ENCODE data around the gene CYSLTR2. TPM values are rescaled to one million over a fixed set of nuclear protein-coding genes. Genes with fewer than 3 reads are reported as not detected.
"Not testable (repeated sequence)": the region's sequence is repeated elsewhere in the genome, so short reads cannot be mapped to it uniquely, and the experiment has no call there.

The CYSLTR2 gene
- total RNA-seq, 1 experiment from 2014 or later = not detected

- no peak for DNase-seq (ENCODE audit: low read depth)
Measured at GRCh38 chr13:48645845-48646244, 7.9 kb upstream of the CYSLTR2 start.

GRCh38 chr13:48646791-48647190 lies 6.9 kb upstream of the CYSLTR2 start:
- no peak for DNase-seq (ENCODE audit: low read depth)

- no peak for DNase-seq (ENCODE audit: low read depth)
Measured at GRCh38 chr13:48647625-48648024, 6.1 kb upstream of the CYSLTR2 start.

GRCh38 chr13:48648446-48648845 lies 5.3 kb upstream of the CYSLTR2 start:
- no peak for DNase-seq (ENCODE audit: low read depth)

- no peak for DNase-seq (ENCODE audit: low read depth)
Measured at GRCh38 chr13:48652851-48653471, 768 bp upstream of the CYSLTR2 start.

GRCh38 chr13:48654511-48654910 lies 782 bp downstream of the CYSLTR2 start:
- DNase-seq (ENCODE audit: low read depth) = no peak

- DNase-seq (ENCODE audit: low read depth) = no peak
Measured at GRCh38 chr13:48655291-48655690, 1.6 kb downstream of the CYSLTR2 start.

GRCh38 chr13:48656608-48657007 lies 2.9 kb downstream of the CYSLTR2 start:
- no peak for DNase-seq (ENCODE audit: low read depth)

- no peak for DNase-seq (ENCODE audit: low read depth)
Measured at GRCh38 chr13:48660361-48661076, 6.8 kb downstream of the CYSLTR2 start.

- no peak for DNase-seq (ENCODE audit: low read depth)
Measured at GRCh38 chr13:48661107-48661506, 7.4 kb downstream of the CYSLTR2 start.

GRCh38 chr13:48662226-48662625 lies 8.5 kb downstream of the CYSLTR2 start:
- no peak for DNase-seq (ENCODE audit: low read depth)

- DNase-seq (ENCODE audit: low read depth) = no peak
Measured at GRCh38 chr13:48667136-48667535, 13.4 kb downstream of the CYSLTR2 start.

GRCh38 chr13:48671421-48671820 lies 17.7 kb downstream of the CYSLTR2 start:
- not testable (repeated sequence) for DNase-seq (ENCODE audit: low read depth)

- no peak for DNase-seq (ENCODE audit: low read depth)
Measured at GRCh38 chr13:48675247-48675646, 21.5 kb downstream of the CYSLTR2 start.

GRCh38 chr13:48678316-48678715 lies 24.6 kb downstream of the CYSLTR2 start:
- no peak for DNase-seq (ENCODE audit: low read depth)

GRCh38 chr13:48679941-48680680 lies 26.4 kb downstream of the CYSLTR2 start:
- DNase-seq (ENCODE audit: low read depth) = no peak

GRCh38 chr13:48680756-48681392 lies 27.1 kb downstream of the CYSLTR2 start:
- no peak for DNase-seq (ENCODE audit: low read depth)

- DNase-seq (ENCODE audit: low read depth) = no peak
Measured at GRCh38 chr13:48681905-48682304, 28.2 kb downstream of the CYSLTR2 start.

- no peak for DNase-seq (ENCODE audit: low read depth)
Measured at GRCh38 chr13:48682436-48682835, 28.7 kb downstream of the CYSLTR2 start.

GRCh38 chr13:48686636-48687210 lies 33.0 kb downstream of the CYSLTR2 start:
- DNase-seq (ENCODE audit: low read depth) = no peak

GRCh38 chr13:48687249-48687648 lies 33.5 kb downstream of the CYSLTR2 start:
- DNase-seq (ENCODE audit: low read depth) = no peak

- no peak for DNase-seq (ENCODE audit: low read depth)
Measured at GRCh38 chr13:48693998-48694397, 40.3 kb downstream of the CYSLTR2 start.
